VCaP (cell line): Measurements from ENCODE around the gene FANCL.
"Not testable (repeated sequence)": the region's sequence is repeated elsewhere in the genome, so short reads cannot be mapped to it uniquely, and the experiment has no call there.

Experiments used
- H3K27ac ChIP-seq: fragments of 450-650 bp; 2 replicates; pipeline ENCODE4 v1.5.1; 2017
- CTCF ChIP-seq: fragments of 450-650 bp; conservative IDR thresholded peaks from 2 replicates; pipeline ENCODE4 v1.5.1; 2017; ENCODE audit warnings: mild to moderate bottlenecking, moderate library complexity

Gene FANCL

GRCh38 chr2:58127111-58127510 is 114.0 kb downstream of the FANCL start:
- H3K27ac ChIP-seq = no peak overlapping the region
- TF ChIP-seq CTCF = no peak

GRCh38 chr2:58122540-58122939 is 118.6 kb downstream of the FANCL start:
- TF ChIP-seq CTCF = no peak
- H3K27ac ChIP-seq = no peak overlapping the region

DNA sequence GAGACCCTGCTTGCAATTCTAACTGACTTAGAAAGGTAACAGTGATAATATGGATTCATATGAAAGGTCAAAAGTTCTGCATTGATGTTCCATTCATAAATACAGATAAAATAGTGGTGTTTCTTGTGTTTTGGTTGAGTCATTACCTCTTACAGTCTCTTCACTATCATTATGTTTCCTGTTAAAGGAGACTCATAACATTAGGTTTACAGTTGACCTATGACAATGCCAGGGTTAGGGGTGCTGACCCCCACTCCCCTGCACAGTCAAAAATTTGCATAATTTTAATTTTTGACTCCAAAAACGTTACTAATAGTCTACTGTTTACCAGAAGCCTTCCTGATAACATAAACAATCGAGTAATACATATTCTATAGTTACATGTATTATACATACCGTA is 119.1 kb downstream of the FANCL start:
- no peak overlapping the region for H3K27ac ChIP-seq
- TF ChIP-seq CTCF = no peak

GRCh38 chr2:58120626-58121229 is 120.4 kb downstream of the FANCL start:
- H3K27ac ChIP-seq = no peak overlapping the region
- TF ChIP-seq CTCF = no peak

- H3K27ac ChIP-seq = not testable (repeated sequence)
Observed at GRCh38 chr2:58113563-58113962, 127.6 kb downstream of the FANCL start.

- no peak overlapping the region for H3K27ac ChIP-seq
- no peak; the same call in 1 of the 2 replicates for TF ChIP-seq CTCF
Observed at GRCh38 chr2:58110765-58111164, 130.4 kb downstream of the FANCL start.

DNA sequence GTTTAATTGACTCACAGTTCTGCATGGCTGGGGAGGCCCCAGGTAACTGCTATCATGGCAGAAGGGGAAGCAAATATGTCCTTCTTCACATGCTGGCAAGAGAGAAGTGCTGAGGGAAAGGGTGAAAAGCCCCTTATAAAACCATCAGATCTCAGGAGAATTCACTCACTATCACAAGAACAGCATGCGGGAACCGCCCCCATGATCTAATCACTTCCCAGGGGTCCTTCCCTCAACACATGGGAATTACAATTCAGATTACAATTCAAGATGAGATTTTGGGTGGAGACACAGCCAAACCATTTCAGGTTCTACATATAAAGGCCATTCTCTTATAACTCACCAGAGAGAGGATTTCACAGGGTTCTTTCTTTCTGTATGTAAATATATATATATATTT is 131.6 kb downstream of the FANCL start:
- no peak overlapping the region for H3K27ac ChIP-seq

More for the DNA sequence above, 131.6 kb downstream of the FANCL start:
- TF ChIP-seq CTCF = no peak
